ENCODE measurements around the gene ADD3. TPM values are rescaled to one million over a fixed set of nuclear protein-coding genes. Genes with fewer than 3 reads are reported as not detected.
A peak's percentile ranks its signal among the peaks of the same experiment; 100 is the strongest.
"Not testable (repeated sequence)": the region's sequence is repeated elsewhere in the genome, so short reads cannot be mapped to it uniquely, and the experiment has no call there.

The ADD3 gene
- total RNA-seq, 2 donors from 2014 or later = 158 to 377 TPM

- Histone ChIP-seq H3K4me1 (no peaks in the 10 kb centered on the region), H3K4me3 (no peak overlapping the region), H3K9me3 (no peaks in the 10 kb centered on the region), H3K27ac (no peak overlapping the region), H3K27me3 (no peaks in the 10 kb centered on the region), H3K36me3 (peaks cover 19% of the 10 kb centered on the region)
- no peak for DNase-seq (ENCODE audit: low spot score)
- TF ChIP-seq, protein P1, sequence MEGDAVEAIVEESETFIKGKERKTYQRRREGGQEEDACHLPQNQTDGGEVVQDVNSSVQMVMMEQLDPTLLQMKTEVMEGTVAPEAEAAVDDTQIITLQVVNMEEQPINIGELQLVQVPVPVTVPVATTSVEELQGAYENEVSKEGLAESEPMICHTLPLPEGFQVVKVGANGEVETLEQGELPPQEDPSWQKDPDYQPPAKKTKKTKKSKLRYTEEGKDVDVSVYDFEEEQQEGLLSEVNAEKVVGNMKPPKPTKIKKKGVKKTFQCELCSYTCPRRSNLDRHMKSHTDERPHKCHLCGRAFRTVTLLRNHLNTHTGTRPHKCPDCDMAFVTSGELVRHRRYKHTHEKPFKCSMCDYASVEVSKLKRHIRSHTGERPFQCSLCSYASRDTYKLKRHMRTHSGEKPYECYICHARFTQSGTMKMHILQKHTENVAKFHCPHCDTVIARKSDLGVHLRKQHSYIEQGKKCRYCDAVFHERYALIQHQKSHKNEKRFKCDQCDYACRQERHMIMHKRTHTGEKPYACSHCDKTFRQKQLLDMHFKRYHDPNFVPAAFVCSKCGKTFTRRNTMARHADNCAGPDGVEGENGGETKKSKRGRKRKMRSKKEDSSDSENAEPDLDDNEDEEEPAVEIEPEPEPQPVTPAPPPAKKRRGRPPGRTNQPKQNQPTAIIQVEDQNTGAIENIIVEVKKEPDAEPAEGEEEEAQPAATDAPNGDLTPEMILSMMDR (IDR thresholded peaks at IDR 0.05) = no peak
Measured at GRCh38 chr10:110109511-110109910, 101.7 kb downstream of the ADD3 start.

GRCh38 chr10:110110338-110110737 is 102.6 kb downstream of the ADD3 start:
- Histone ChIP-seq H3K27me3 (no peaks in the 10 kb centered on the region), H3K27ac (no peak overlapping the region), H3K4me1 (no peaks in the 10 kb centered on the region), H3K4me3 (no peak overlapping the region), H3K9me3 (no peaks in the 10 kb centered on the region), H3K36me3 (peaks cover 25% of the 10 kb centered on the region)
- TF ChIP-seq, protein P1 (IDR thresholded peaks at IDR 0.05) = no peak
- no peak for DNase-seq (ENCODE audit: low spot score)

- TF ChIP-seq, protein P1 (IDR thresholded peaks at IDR 0.05) = no peak
- Histone ChIP-seq H3K9me3 (no peaks in the 10 kb centered on the region), H3K4me1 (peaks cover 0 to 4% of the 10 kb centered on the region in 2 donors), H3K27me3 (no peaks in the 10 kb centered on the region), H3K4me3 (no peak overlapping the region), H3K36me3 (peaks cover 32% of the 10 kb centered on the region), H3K27ac (no peak overlapping the region)
- no peak for DNase-seq (ENCODE audit: low spot score)
Measured at GRCh38 chr10:110113670-110114337, 106.0 kb downstream of the ADD3 start.

GRCh38 chr10:110114668-110115067 is 106.9 kb downstream of the ADD3 start:
- not testable (repeated sequence) for H3K27me3 ChIP-seq; DNase-seq (ENCODE audit: low spot score); H3K4me3 ChIP-seq; H3K27ac ChIP-seq; H3K4me1 ChIP-seq; H3K9me3 ChIP-seq
- peaks cover 32% of the 10 kb centered on the region for H3K36me3 ChIP-seq

DNA sequence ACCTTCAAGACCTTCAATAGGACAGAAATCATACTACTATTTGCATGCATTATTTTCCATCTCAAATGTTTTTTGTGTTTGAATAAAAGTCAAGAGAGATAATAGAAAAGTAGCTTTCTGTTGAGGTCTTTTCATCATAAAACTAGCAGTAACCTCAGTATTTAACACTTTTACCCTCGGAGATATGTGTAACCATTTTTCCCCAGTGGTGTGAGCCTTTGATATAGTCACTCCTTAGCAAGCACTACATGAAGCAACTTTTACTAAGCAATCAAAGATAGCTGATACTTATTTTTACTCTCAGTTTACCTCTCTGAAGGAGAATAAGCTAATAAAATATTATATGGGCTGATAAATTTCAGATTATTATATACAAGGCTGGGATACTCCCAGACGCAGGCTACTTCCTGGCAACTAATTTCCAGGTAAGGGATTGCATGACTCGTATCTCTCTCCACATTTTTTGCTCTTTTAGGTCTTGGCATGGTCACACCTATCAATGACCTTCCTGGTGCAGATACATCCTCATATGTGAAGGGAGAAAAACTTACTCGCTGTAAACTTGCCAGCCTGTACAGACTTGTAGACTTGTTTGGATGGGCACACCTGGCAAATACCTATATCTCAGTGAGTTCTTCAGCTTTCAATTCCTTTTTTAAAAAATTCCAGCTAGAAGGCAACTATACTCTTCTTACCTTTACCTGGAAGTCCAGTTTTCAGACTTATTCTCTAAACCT is 108.2 kb downstream of the ADD3 start:
- H3K4me3 ChIP-seq = no peak overlapping the region
- TF ChIP-seq, protein P1 (IDR thresholded peaks at IDR 0.05) = no peak
- no peak for DNase-seq (ENCODE audit: low spot score)
- H3K27me3 ChIP-seq = no peaks in the 10 kb centered on the region
- H3K9me3 ChIP-seq = no peaks in the 10 kb centered on the region
- no peak overlapping the region for H3K27ac ChIP-seq
- peaks cover 32% of the 10 kb centered on the region for H3K36me3 ChIP-seq
- peaks cover 0 to 7% of the 10 kb centered on the region in 2 donors for H3K4me1 ChIP-seq

GRCh38 chr10:110118891-110119621 is 111.3 kb downstream of the ADD3 start:
- Histone ChIP-seq H3K4me1 (peaks cover 0 to 7% of the 10 kb centered on the region in 2 donors), H3K4me3 (no peak overlapping the region), H3K27me3 (no peaks in the 10 kb centered on the region), H3K9me3 (no peaks in the 10 kb centered on the region), H3K27ac (peak overlapping the region; percentile 48 to 83), H3K36me3 (peaks cover 29% of the 10 kb centered on the region)
- no peak for DNase-seq (ENCODE audit: low spot score)
- TF ChIP-seq, protein P1 (IDR thresholded peaks at IDR 0.05) = no peak

Data from right atrium auricular region (tissue), 2 donors.